Measurements from ENCODE around the gene TMEM183A. TPM values are rescaled to one million over a fixed set of nuclear protein-coding genes. Genes with fewer than 3 reads are reported as not detected.
A peak's percentile ranks its signal among the peaks of the same experiment; 100 is the strongest.

The TMEM183A gene
- total RNA-seq, 4 donors from 2014 or later = 79.3 to 119 (median 90.0) TPM

DNA sequence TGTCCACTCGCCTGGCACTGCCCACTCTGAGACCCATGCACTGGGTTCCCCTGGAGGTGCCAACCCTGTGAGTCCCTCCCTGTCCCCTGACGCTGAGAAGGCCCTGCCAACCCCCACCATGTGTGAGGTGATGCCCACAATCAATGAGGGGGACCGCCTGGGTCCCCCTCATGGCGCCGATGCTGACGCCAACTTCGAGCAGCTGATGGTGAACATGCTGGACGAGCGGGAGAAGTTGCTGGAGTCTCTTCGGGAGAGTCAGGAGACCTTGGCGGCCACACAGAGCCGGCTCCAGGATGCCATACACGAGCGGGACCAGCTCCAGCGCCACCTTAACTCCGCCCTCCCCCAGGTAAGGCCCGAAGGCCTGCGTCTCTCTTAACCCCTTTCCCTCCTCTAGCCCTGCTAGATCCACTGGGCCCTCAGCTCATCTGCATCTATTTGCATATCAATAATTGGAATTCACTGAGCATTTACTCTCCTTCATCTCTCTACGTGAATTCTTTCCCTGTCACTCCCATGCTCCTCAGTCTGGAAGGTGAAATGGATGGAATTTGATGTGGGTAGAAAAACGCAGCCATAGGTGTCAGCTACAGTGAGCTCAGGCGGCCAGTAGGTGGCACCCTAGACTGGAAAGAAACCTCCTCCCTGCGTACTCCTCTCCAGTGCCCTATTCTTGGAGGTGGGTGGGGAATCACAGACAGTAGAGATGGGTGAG, 31.9 kb downstream of the TMEM183A start:
- no peaks in the 10 kb centered on the region for H3K27me3 ChIP-seq
- 26 to 45% methylated on average over 9 to 11 of the region's 22 CpGs for WGBS, 2 donors (ENCODE audit: low coverage in 1 of 2)
- H3K36me3 ChIP-seq = peaks cover 0 to under 1% of the 10 kb centered on the region in 2 donors
- H3K4me3 ChIP-seq = no peak overlapping the region
- H3K9me3 ChIP-seq = no peaks in the 10 kb centered on the region
- peaks cover 0 to 28% (median 0%) of the 10 kb centered on the region in 3 donors for H3K4me1 ChIP-seq
- peak overlapping the region in 3 of 4 donors; percentile 71 to 79 (median 76) for H3K27ac ChIP-seq
- TF ChIP-seq POLR2A (IDR thresholded peaks at IDR 0.05) = no peak
- TF ChIP-seq, protein P1, sequence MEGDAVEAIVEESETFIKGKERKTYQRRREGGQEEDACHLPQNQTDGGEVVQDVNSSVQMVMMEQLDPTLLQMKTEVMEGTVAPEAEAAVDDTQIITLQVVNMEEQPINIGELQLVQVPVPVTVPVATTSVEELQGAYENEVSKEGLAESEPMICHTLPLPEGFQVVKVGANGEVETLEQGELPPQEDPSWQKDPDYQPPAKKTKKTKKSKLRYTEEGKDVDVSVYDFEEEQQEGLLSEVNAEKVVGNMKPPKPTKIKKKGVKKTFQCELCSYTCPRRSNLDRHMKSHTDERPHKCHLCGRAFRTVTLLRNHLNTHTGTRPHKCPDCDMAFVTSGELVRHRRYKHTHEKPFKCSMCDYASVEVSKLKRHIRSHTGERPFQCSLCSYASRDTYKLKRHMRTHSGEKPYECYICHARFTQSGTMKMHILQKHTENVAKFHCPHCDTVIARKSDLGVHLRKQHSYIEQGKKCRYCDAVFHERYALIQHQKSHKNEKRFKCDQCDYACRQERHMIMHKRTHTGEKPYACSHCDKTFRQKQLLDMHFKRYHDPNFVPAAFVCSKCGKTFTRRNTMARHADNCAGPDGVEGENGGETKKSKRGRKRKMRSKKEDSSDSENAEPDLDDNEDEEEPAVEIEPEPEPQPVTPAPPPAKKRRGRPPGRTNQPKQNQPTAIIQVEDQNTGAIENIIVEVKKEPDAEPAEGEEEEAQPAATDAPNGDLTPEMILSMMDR (IDR thresholded peaks at IDR 0.05) = peak in 3 of 4 experiments; percentile 90 to 91 (median 90)
- peak; percentile 77 for ATAC-seq

DNA sequence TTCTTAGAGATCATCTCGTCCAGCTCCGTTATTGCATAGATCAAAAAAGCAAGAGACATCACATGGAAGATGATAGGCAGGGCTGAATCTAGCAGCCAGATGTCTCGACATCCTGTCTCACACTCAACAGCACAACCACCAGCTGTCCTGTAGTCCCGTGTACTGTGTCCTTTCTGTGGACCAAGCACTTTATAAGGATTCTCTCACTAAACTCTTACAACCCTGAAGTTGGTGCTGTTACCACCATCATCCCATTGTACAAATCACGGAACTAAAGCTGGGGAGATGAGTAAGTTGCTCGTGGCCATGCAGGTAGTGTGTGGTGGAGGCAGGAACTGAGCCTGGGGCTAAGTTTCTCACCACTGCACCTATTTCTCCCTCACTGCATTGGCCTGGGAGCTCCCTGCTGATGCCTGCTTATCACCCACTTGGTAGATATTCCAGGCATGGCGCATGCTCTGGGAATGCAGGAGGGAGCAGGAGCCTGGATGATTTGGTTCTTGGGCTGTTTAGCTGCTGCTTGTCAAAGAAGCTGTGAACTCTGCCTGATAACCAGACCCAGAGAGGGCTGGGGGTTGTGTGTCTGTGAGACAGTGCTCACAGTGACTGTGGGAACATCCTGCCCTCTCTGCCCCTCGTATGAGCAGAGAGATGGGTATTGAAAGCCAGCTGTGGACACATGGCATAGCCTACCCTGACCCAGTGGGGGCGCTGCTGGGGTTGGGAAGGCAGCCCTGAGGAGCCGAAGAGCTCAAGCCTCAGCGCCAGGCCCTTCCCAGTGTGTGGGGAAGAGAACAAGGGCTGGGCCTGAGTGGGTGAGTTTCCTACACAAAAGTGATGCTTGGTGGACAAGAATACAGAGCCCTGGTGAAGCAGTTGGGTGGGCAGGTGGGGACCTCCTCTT, 32.7 kb downstream of the TMEM183A start:
- ATAC-seq = no peak
- H3K36me3 ChIP-seq = peaks cover 0 to 6% of the 10 kb centered on the region in 2 donors
- H3K4me1 ChIP-seq = peaks cover 0 to 28% (median 0%) of the 10 kb centered on the region in 3 donors

DNA sequence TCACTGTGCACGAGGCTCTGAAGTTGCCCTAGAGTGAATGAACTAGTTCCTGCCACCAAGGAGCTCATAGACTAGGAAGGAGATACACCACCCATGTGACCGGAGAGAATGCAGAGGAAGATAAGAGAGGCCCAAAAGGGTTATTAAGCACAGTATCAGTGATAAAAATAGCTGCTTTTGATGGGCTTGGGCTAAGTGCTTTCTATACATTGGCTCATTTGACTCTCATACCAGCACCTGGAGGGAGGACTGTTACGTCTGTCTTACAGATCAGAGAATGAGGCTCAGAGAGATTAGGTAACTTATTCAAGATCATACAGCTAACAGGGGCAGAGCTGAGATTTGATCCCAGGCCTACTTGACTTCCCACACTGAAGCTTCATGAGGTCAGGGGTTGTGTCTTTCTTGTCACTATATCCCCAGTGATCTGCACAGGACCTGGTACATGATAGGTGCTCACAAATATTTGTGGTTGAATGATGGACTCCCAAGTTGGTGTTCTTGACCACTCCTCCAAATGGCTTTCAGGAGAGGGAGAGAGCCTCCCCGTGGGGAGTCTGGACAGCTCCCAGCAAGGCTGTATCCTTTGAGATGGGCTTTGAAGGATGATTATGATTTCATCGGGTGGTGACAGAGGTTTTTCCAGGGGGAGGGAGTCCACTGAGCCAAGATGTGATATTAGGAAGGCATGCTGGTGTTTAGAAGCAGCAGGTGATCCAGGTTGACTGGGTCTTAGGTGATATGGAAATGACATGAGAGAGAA, 33.5 kb downstream of the TMEM183A start:
- H3K36me3 ChIP-seq = peaks cover 0 to 7% of the 10 kb centered on the region in 2 donors
- TF ChIP-seq EP300 (IDR thresholded peaks at IDR 0.05) (no peak), POLR2A (IDR thresholded peaks at IDR 0.05) (no peak), POLR2AphosphoS5 (IDR thresholded peaks at IDR 0.05) (no peak)
- TF ChIP-seq, protein P1 (IDR thresholded peaks at IDR 0.05) = no peak
- H3K4me3 ChIP-seq = no peak overlapping the region
- H3K27ac ChIP-seq = no peak overlapping the region
- no peaks in the 10 kb centered on the region for H3K9me3 ChIP-seq
- WGBS, 2 donors (ENCODE audit: low coverage in 1 of 2) = 50 to 56% methylated on average over 1 to 3 of the region's 5 CpGs
- ATAC-seq = no peak
- no peaks in the 10 kb centered on the region for H3K27me3 ChIP-seq
- peaks cover 0 to 28% (median 0%) of the 10 kb centered on the region in 3 donors for H3K4me1 ChIP-seq

More for the DNA sequence above, 32.7 kb downstream of the TMEM183A start:
- Histone ChIP-seq H3K27ac (no peak overlapping the region), H3K9me3 (no peaks in the 10 kb centered on the region), H3K27me3 (no peaks in the 10 kb centered on the region), H3K4me3 (no peak overlapping the region)
- TF ChIP-seq EP300 (IDR thresholded peaks at IDR 0.05) (no peak), POLR2A (IDR thresholded peaks at IDR 0.05) (no peak), POLR2AphosphoS5 (IDR thresholded peaks at IDR 0.05) (no peak)
- TF ChIP-seq, protein P1 (IDR thresholded peaks at IDR 0.05) = no peak
- WGBS, 2 donors (ENCODE audit: low coverage in 1 of 2) = 22 to 54% methylated on average over 3 to 6 of the region's 11 CpGs

DNA sequence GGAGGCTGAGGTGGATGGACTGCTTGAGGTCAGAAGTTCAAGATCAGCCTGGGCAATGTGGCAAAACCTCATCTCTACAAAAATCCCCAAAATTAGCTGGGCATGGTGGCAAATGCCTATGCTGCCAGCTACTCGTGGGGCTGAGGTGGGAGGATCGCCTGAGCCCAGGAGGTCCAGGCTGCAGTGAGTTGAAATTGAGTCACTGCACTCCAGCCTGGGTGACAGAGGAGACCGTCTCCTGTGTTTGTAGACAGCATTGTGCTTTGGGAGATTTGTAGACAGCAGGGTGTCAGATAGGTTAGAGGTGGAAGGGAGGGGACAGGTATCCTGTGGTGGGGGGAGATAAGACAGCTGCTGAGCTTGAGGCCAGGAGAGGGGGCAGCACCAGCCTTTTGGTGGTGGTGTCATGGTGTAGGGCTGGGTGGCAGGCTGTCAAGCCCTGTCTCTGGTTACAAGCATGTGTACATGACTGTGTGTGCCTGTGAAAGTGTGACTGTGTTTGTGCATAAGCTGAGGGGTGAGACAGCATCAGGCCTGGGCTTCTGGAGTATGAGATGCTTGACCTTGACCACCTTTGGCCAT, 34.3 kb downstream of the TMEM183A start:
- TF ChIP-seq EP300 (IDR thresholded peaks at IDR 0.05) (no peak), POLR2A (IDR thresholded peaks at IDR 0.05) (no peak), POLR2AphosphoS5 (IDR thresholded peaks at IDR 0.05) (no peak)
- TF ChIP-seq, protein P1 (IDR thresholded peaks at IDR 0.05) = no peak
- H3K27me3 ChIP-seq = no peaks in the 10 kb centered on the region
- no peak overlapping the region for H3K4me3 ChIP-seq
- H3K4me1 ChIP-seq = peaks cover 0 to 33% (median 0%) of the 10 kb centered on the region in 3 donors
- 60 to 96% methylated on average over 1 to 3 of the region's 3 CpGs for WGBS, 2 donors (ENCODE audit: low coverage in 1 of 2)
- H3K36me3 ChIP-seq = peaks cover 0 to 12% of the 10 kb centered on the region in 2 donors
- H3K27ac ChIP-seq = no peak overlapping the region
- no peak for ATAC-seq
- no peaks in the 10 kb centered on the region for H3K9me3 ChIP-seq
